Endothelial cell (in vitro differentiated cells): ENCODE measurements around the gene CAVIN1. TPM values are rescaled to one million over a fixed set of nuclear protein-coding genes. Genes with fewer than 3 reads are reported as not detected.

ENCODE experiments used
- DNase-seq: peaks from one replicate; pipeline ENCODE4 v3.0.0; 2021; ENCODE audit warnings: low spot score
- H3K27ac Mint-ChIP-seq: one replicate; pipeline ENCODE4 v1.8.0; 2021; ENCODE audit warnings: mixed read lengths, inconsistent platforms; ENCODE audit not compliant: unreplicated experiment
- H3K27me3 Mint-ChIP-seq: one replicate; pipeline ENCODE4 v1.8.0; 2021; ENCODE audit warnings: mild to moderate bottlenecking, moderate library complexity, mixed read lengths, inconsistent platforms; ENCODE audit not compliant: unreplicated experiment
- H3K36me3 Mint-ChIP-seq: one replicate; pipeline ENCODE4 v1.8.0; 2021; ENCODE audit warnings: mild to moderate bottlenecking, low read depth, mixed read lengths, inconsistent platforms; ENCODE audit not compliant: unreplicated experiment
- H3K4me1 Mint-ChIP-seq: one replicate; pipeline ENCODE4 v1.8.0; 2021; ENCODE audit warnings: mild to moderate bottlenecking, mixed read lengths, inconsistent platforms; ENCODE audit not compliant: unreplicated experiment
- H3K4me3 Mint-ChIP-seq: one replicate; pipeline ENCODE4 v1.8.0; 2021; ENCODE audit warnings: mild to moderate bottlenecking, mixed read lengths, inconsistent platforms; ENCODE audit not compliant: unreplicated experiment
- H3K9me3 Mint-ChIP-seq: one replicate; pipeline ENCODE4 v1.8.0; 2021; ENCODE audit warnings: mixed read lengths, inconsistent platforms; ENCODE audit not compliant: unreplicated experiment
- total RNA-seq: library from RNA; stranded (reverse); fragmentation: NEBNext Ultra II Directional; extraction: Animal tissue kit (Norgen Biotek cat#: 25700); gene quantifications from one replicate; pipeline ENCODE4 v1.2.1, GENCODE V29; 2021; ENCODE audit not compliant: unreplicated experiment
- TF ChIP-seq, protein P1 (sequence below): fragments of 200-600 bp; sonication (generic); IDR thresholded peaks from one replicate; pipeline ENCODE4 v1.5.0; 2021; ENCODE audit warnings: antibody characterized with exemption; ENCODE audit not compliant: unreplicated experiment

The CAVIN1 gene
- total RNA-seq, 1 donor from 2014 or later: 334 TPM

DNA sequence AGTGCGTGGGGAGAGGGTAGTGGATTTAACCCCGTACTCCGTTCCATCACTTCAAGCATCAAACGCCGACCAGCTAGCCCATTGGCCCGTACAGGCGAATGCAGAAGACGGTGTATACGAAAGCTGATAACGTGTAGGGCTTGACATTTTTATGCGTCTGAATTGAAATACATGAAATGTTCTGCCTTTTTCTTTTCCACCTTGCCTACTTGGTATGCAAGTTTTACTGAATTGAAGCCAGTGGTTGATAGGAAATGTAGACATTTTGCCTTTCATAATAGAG is 34.0 kb downstream of the CAVIN1 start:
- Mint-ChIP-seq H3K27me3 (peaks cover 2% of the 10 kb centered on the region), H3K4me3 (peak overlapping the region; percentile 95), H3K9me3 (no peaks in the 10 kb centered on the region), H3K27ac (peak overlapping the region; percentile 92), H3K36me3 (no peaks in the 10 kb centered on the region), H3K4me1 (peaks cover 27% of the 10 kb centered on the region)
- DNase-seq: no peak
- TF ChIP-seq, protein P1, sequence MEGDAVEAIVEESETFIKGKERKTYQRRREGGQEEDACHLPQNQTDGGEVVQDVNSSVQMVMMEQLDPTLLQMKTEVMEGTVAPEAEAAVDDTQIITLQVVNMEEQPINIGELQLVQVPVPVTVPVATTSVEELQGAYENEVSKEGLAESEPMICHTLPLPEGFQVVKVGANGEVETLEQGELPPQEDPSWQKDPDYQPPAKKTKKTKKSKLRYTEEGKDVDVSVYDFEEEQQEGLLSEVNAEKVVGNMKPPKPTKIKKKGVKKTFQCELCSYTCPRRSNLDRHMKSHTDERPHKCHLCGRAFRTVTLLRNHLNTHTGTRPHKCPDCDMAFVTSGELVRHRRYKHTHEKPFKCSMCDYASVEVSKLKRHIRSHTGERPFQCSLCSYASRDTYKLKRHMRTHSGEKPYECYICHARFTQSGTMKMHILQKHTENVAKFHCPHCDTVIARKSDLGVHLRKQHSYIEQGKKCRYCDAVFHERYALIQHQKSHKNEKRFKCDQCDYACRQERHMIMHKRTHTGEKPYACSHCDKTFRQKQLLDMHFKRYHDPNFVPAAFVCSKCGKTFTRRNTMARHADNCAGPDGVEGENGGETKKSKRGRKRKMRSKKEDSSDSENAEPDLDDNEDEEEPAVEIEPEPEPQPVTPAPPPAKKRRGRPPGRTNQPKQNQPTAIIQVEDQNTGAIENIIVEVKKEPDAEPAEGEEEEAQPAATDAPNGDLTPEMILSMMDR: no peak

DNA sequence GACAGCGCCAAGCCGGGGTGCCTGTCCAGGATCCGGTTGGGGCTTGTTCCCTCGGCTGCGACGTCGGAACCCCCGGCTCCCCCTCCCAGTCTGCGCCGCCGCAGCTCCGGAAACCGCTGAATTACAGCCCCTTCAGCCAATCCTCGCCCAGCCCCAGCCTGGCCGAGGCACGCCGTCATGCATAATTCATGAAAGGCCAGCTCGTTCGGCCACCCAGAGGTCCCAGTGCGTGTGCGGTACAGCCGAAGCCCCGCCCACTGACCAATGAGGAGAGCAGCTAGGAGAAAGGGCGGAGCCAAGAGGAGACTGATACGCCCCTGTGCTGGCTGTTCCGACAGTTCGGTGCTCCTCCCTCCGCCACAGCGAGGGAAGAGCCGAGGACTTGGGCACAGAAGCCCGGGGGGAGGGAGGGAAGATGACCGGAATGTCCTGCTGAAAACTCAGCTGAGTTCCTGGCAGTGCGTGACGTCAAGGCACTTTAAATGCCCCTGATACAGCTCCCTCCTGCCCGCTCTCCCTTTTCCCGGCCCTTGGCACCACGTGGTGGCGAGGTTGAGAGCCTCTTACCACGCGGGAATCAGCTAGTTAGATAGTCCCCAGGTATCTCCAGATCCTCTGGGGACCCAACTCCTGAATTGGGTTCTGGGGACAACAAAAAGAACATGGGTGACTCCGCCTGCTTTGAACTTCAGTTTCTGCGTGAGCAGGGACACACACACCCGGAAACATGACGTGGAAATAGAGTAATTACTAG is 34.5 kb downstream of the CAVIN1 start, which contains the start of gene STAT3:
STAT3 (minus strand) TSS at position 62 of the 754 bp plus-strand sequence. CDS start 39,926 bp downstream, outside the sequence.
- peak within 1 kb of the TSS; percentile 92 for H3K27ac Mint-ChIP-seq
- no peaks in the 10 kb centered on the region for H3K9me3 Mint-ChIP-seq
- TF ChIP-seq, protein P1: no peak
- DNase-seq: peak; percentile 100
- H3K27me3 Mint-ChIP-seq: peaks cover 2% of the 10 kb centered on the region
- H3K4me3 Mint-ChIP-seq: peak within 1 kb of the TSS; percentile 95
- H3K36me3 Mint-ChIP-seq: no peaks in the 10 kb centered on the region
- H3K4me1 Mint-ChIP-seq: peaks cover 27% of the 10 kb centered on the region

DNA sequence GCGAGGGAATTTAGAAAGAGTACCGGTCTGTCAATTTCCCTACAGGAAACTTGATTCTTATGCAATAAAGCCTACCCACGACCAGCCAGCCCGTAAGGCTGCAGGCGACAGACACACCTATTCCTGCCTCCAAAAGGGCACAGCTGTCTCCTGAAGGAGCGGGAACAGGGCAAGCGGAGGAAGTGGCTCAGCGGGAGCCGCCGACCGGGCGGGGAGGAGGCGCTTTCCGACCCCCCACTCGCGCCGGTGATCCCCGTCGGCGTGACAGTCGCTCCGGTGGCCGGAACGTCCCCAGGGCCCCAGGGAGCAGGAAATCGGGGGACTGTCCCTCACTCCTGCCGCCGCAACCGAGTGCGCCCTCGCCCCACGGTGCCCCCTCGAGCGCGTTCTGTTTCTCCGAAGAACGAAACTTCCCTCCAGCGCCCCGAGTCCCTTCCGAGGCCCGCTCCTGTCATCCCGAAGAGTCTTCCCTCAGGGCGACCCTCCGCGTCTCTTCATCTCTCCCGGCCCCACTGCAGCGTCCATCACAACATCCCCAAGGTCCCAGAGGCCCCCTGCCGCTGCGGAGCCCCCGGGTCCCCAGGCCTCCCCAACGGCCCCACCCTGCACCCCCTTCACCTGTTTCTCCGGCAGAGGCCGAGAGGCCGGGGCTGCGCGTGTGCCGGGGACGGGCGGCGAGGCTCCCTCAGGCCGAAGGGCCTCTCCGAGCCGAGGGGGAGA is 35.2 kb downstream of the CAVIN1 start:
- peaks cover 2% of the 10 kb centered on the region for H3K27me3 Mint-ChIP-seq
- peak overlapping the region; percentile 89 for H3K27ac Mint-ChIP-seq
- DNase-seq: peak; percentile 38
- no peaks in the 10 kb centered on the region for H3K9me3 Mint-ChIP-seq
- peaks cover 27% of the 10 kb centered on the region for H3K4me1 Mint-ChIP-seq
- TF ChIP-seq, protein P1: no peak
- H3K36me3 Mint-ChIP-seq: no peaks in the 10 kb centered on the region
- peak overlapping the region; percentile 95 for H3K4me3 Mint-ChIP-seq

DNA sequence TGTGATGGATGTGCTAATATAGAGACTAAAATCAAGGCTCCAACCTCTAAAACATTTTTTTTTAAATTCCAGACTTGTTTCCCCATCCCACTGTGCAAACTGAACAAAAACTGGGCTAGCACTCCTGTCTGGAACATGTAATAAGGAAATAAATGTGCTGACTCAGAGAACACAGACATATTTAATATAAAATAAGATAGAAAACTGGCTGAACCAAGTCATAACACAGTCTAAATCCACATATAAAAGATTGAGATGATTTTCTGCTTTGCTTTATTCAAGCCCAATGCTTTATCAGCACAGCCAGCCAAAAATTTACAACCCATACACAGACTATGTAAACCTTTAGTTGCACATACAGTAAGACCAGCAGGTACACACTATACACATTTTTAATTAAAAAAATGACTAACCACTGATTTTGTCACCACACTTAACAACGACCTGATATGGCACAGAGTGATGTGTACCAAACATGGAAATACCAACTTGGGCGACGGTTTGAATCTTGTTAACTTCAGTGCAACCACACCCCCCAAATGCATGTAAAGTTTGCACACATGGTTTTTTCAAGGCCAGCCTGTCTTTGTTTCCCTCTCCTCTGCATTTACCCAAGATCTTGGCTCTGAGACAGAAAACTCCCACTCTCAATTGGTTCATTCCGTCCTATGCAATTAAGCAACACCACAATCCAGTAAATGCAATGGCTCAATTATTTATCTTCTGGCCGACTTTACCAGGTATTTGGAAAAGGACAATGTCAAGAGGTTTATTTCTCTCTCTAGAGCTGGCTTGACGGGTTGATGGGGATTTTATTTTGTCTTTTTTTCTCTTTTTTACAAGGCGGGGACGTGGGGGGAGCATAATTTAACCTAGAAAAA is 36.0 kb downstream of the CAVIN1 start:
- TF ChIP-seq, protein P1: no peak
- Mint-ChIP-seq H3K27ac (peak overlapping the region; percentile 89), H3K27me3 (peaks cover 4% of the 10 kb centered on the region), H3K9me3 (no peaks in the 10 kb centered on the region), H3K4me3 (peak overlapping the region; percentile 95), H3K36me3 (peaks cover 4% of the 10 kb centered on the region), H3K4me1 (peaks cover 28% of the 10 kb centered on the region)
- no peak for DNase-seq
